Tibial nerve (tissue), 4 donors: ENCODE measurements around the gene SRSF4.

ENCODE experiments used
- EP300 ChIP-seq, 2 donors: sonication (generic); formaldehyde crosslinking; IDR thresholded peaks; one replicate each; pipeline ENCODE4 v1.6.1; 2017; ENCODE audit warnings: antibody characterized with exemption in 2 of 2, mild to moderate bottlenecking in 1 of 2
- POLR2A ChIP-seq, 2 donors: fragments of 450-650 bp; IDR thresholded peaks; one replicate each; pipeline ENCODE4 v1.6.1; 2017; ENCODE audit warnings: antibody characterized with exemption in 2 of 2, mild to moderate bottlenecking in 2 of 2, moderate library complexity in 2 of 2
- TF ChIP-seq, protein P1 (sequence below), 5 experiments: fragments of 200-600 bp in 3 of 5; fragments of 450-650 bp in 2 of 5; sonication (generic) in 3 of 5; IDR thresholded peaks; one replicate each; pipeline ENCODE4 v1.5.1; 2016 to 2019; ENCODE audit warnings: antibody characterized with exemption in 5 of 5, mild to moderate bottlenecking in 3 of 5, moderate library complexity in 2 of 5

DNA sequence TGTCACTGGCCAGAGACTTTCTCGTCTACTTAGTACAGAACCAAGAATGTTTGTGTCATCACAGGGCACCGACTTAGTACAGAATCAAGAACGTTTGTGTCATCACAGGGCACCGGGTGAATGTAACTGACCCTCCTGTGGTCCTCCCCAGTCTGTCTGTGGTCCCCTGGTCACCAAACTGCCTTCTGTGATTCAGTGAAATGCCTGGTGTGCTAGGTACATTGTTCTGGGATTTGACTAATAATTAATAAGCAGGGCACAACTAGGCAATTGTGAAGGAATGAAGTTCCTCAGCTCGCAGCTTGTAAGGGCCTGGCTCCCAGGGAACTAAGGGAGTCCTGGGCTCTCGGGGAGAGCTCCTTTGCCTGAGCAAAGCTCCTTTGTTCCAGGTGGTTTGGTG, 41.8 kb upstream of the SRSF4 start:
- TF ChIP-seq, protein P1, sequence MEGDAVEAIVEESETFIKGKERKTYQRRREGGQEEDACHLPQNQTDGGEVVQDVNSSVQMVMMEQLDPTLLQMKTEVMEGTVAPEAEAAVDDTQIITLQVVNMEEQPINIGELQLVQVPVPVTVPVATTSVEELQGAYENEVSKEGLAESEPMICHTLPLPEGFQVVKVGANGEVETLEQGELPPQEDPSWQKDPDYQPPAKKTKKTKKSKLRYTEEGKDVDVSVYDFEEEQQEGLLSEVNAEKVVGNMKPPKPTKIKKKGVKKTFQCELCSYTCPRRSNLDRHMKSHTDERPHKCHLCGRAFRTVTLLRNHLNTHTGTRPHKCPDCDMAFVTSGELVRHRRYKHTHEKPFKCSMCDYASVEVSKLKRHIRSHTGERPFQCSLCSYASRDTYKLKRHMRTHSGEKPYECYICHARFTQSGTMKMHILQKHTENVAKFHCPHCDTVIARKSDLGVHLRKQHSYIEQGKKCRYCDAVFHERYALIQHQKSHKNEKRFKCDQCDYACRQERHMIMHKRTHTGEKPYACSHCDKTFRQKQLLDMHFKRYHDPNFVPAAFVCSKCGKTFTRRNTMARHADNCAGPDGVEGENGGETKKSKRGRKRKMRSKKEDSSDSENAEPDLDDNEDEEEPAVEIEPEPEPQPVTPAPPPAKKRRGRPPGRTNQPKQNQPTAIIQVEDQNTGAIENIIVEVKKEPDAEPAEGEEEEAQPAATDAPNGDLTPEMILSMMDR (IDR thresholded peaks at IDR 0.05), result no peak
- no peak for TF ChIP-seq EP300 (IDR thresholded peaks at IDR 0.05)
- TF ChIP-seq POLR2A (IDR thresholded peaks at IDR 0.05), result no peak
